Vagina (tissue), 2 donors: ENCODE data around the gene GOLGA6C. TPM values are rescaled to one million over a fixed set of nuclear protein-coding genes. Genes with fewer than 3 reads are reported as not detected.
"Not testable (repeated sequence)": the region's sequence is repeated elsewhere in the genome, so short reads cannot be mapped to it uniquely, and the experiment has no call there.

Experiments
- DNase-seq, 2 donors: peaks; one replicate each; pipeline ENCODE4 v3.0.0-alpha.2; 2017; ENCODE audit errors: extremely low spot score in 2 of 2
- H3K27ac ChIP-seq: fragments of 200-600 bp; sonication (generic); one replicate; pipeline ENCODE4 v1.5.1; 2019
- H3K27me3 ChIP-seq: fragments of 200-600 bp; sonication (generic); one replicate; pipeline ENCODE4 v1.5.1; 2019
- H3K36me3 ChIP-seq, 2 donors: fragments of 200-600 bp; sonication (generic); one replicate each; pipeline ENCODE4 v1.5.1; 2017 to 2019
- H3K4me1 ChIP-seq: fragments of 200-600 bp; sonication (generic); one replicate; pipeline ENCODE4 v1.5.1; 2019
- H3K4me3 ChIP-seq, 2 donors: fragments of 200-600 bp; sonication (generic); 1 replicate in 1 of 2; 2 replicates in 1 of 2; pipeline ENCODE4 v1.5.1; 2016 to 2019
- H3K9me3 ChIP-seq: fragments of 200-600 bp; sonication (generic); one replicate; pipeline ENCODE4 v1.5.1; 2019
- POLR2A ChIP-seq, 2 donors: fragments of 450-650 bp; IDR thresholded peaks; one replicate each; pipeline ENCODE4 v1.6.1; 2017; ENCODE audit warnings: antibody characterized with exemption in 2 of 2, mild to moderate bottlenecking in 2 of 2, moderate library complexity in 2 of 2
- POLR2AphosphoS5 ChIP-seq, 2 donors: sonication (generic); formaldehyde crosslinking; IDR thresholded peaks; one replicate each; pipeline ENCODE4 v1.9.0; 2017; ENCODE audit warnings: antibody characterized with exemption in 2 of 2, mild to moderate bottlenecking in 2 of 2, low read depth in 1 of 2; ENCODE audit not compliant: insufficient read depth in 1 of 2
- intact Hi-C: fragments of 100-400 bp; cut with DNase I; formaldehyde crosslinking; loops from one replicate; pipeline ENCODE4 v1.15.1; 2023
- total RNA-seq: library from RNA; depleted of rRNA; stranded (reverse); fragments of >200 nt; gene quantifications from one replicate; pipeline ENCODE4 v1.2.3, GENCODE V29; 2016
- TF ChIP-seq, protein P1 (sequence below), 3 experiments: fragments of 450-650 bp in 2 of 3; fragments of 200-600 bp in 1 of 3; sonication (generic) in 1 of 3; IDR thresholded peaks; one replicate each; pipeline ENCODE4 v1.5.1; 2017 to 2019; ENCODE audit warnings: antibody characterized with exemption in 3 of 3, mild to moderate bottlenecking in 2 of 3, moderate library complexity in 2 of 3

GOLGA6C gene, protein sequence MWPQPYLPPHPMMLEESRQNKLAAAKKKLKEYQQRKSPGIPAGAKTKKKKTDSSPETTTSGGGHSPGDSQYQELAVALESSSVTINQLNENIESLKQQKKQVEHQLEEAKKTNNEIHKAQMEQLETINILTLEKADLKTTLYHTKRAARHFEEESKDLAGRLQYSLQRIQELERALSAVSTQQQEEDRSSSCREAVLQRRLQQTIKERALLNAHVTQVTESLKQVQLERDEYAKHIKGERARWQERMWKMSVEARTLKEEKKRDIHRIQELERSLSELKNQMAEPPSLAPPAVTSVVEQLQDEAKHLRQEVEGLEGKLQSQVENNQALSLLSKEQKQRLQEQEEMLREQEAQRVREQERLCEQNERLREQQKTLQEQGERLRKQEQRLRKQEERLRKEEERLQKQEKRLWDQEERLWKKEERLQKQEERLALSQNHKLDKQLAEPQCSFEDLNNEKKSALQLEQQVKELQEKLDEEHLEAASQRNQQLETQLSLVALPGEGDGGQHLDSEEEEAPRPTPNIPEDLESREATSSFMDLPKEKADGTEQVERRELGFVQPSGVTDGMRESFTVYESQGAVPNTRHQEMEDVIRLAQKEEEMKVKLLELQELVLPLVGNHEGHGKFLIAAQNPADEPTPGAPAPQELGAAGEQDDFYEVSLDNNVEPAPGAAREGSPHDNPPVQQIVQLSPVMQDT
- total RNA-seq: not detected

DNA sequence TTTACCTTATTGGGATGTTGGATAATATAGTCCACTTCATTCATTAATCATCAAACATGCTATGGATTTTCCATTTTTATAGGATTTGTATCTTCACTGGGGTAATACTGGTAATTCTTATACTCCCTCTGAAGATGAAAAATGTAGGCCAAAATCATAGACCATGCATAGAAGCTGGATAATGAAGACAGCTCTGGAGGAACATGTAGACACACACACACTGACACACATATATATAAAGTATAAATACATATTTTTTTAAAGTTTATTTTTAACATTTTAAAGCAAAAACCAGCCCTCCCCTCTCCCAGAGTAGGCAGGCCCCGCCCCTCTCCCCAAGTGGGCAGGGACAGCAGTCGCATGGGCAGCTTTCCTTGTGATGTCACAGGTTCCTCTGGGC lies at the start of gene GOLGA6C:
Gene GOLGA6C, plus strand, starts transcription at position 301 of the 400 bp plus-strand sequence. CDS start 265 bp downstream, outside the sequence.
- H3K4me1 ChIP-seq, H3K27me3 ChIP-seq, H3K36me3 ChIP-seq, H3K4me3 ChIP-seq, H3K9me3 ChIP-seq, DNase-seq, intact Hi-C loops, H3K27ac ChIP-seq: not testable (repeated sequence)

DNA sequence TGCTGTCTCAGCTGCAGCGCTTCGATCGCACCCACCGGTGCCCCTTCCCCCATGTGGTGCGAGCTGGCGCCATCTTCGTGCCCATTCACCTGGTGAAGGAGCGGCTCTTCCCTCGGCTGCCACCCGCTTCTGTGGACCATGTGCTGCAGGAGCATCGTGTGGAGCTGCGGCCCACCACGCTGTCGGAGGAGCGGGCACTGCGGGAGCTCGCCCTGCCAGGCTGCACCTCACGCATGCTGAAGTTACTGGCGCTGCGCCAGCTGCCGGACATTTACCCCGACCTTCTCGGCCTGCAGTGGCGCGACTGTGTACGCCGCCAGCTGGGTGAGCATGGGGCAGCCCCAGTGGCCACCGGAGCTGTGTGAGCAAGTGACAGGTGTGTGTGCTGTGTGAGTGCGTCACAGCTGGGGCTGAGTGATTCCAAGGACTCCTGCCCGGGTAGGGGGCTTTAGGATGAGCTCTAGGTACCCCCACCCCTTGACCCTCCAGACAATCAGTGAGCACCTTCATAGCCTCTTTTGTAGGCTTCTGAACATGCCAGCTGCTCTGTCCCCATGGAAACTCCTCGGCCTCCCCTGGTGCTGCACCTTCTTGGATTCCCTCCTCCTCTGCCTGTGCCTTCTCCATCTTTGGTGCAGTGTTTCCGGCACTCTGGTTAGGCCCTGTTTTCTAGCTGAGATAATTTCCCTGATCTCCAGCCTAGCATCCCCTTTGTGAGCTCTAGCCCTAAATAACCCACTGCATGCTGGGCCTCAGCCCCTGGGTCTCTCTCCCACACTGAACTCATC lies 49.4 kb upstream of the GOLGA6C start:
- no peak overlapping the region for H3K4me3 ChIP-seq
- no peak overlapping the region for H3K27ac ChIP-seq
- DNase-seq: no peak
- no peaks in the 10 kb centered on the region for H3K27me3 ChIP-seq
- H3K4me1 ChIP-seq: peaks cover 78% of the 10 kb centered on the region
- TF ChIP-seq, protein P1, sequence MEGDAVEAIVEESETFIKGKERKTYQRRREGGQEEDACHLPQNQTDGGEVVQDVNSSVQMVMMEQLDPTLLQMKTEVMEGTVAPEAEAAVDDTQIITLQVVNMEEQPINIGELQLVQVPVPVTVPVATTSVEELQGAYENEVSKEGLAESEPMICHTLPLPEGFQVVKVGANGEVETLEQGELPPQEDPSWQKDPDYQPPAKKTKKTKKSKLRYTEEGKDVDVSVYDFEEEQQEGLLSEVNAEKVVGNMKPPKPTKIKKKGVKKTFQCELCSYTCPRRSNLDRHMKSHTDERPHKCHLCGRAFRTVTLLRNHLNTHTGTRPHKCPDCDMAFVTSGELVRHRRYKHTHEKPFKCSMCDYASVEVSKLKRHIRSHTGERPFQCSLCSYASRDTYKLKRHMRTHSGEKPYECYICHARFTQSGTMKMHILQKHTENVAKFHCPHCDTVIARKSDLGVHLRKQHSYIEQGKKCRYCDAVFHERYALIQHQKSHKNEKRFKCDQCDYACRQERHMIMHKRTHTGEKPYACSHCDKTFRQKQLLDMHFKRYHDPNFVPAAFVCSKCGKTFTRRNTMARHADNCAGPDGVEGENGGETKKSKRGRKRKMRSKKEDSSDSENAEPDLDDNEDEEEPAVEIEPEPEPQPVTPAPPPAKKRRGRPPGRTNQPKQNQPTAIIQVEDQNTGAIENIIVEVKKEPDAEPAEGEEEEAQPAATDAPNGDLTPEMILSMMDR (IDR thresholded peaks at IDR 0.05): no peak
- TF ChIP-seq POLR2AphosphoS5 (IDR thresholded peaks at IDR 0.05; ENCODE audit: insufficient read depth in 1 of 2, low read depth in 1 of 2): no peak
- TF ChIP-seq POLR2A (IDR thresholded peaks at IDR 0.05): no peak
- no peaks in the 10 kb centered on the region for H3K9me3 ChIP-seq
- intact Hi-C loops: loop anchor here (5.0 kb wide), 1 partner anchor 251 kb away; the partner anchor contains the start of gene RPP25
- H3K36me3 ChIP-seq: peaks cover 0 to 74% of the 10 kb centered on the region in 2 donors

DNA sequence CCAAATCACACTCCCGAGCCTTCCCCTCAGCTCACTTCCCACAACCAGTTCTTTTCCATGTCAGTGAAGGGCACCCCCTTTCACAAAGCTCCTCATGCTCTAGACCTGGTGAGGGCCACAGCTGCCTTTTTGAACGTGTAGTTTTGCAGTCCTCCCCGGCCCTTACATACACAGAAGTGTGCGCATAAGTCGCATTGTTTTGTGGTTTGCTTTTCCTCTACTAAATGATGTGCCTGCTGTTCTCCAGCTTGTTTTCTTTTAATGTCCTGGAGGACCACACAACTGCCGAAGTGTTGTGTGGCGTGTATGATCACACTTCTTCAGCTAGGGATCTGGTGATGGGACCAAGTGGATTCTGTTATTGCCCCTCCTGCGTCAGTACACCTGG lies 48.9 kb upstream of the GOLGA6C start:
- no peak for TF ChIP-seq POLR2A (IDR thresholded peaks at IDR 0.05)
- TF ChIP-seq, protein P1 (IDR thresholded peaks at IDR 0.05): no peak
- no peak for TF ChIP-seq POLR2AphosphoS5 (IDR thresholded peaks at IDR 0.05; ENCODE audit: insufficient read depth in 1 of 2, low read depth in 1 of 2)
- no peak overlapping the region for H3K4me3 ChIP-seq
- intact Hi-C loops: loop anchor here (5.0 kb wide), 1 partner anchor 252 kb away; the partner anchor contains the start of gene RPP25
- no peaks in the 10 kb centered on the region for H3K27me3 ChIP-seq
- peaks cover 72% of the 10 kb centered on the region for H3K4me1 ChIP-seq
- H3K27ac ChIP-seq: no peak overlapping the region
- H3K36me3 ChIP-seq: peaks cover 0 to 74% of the 10 kb centered on the region in 2 donors
- no peaks in the 10 kb centered on the region for H3K9me3 ChIP-seq
- DNase-seq: no peak

DNA sequence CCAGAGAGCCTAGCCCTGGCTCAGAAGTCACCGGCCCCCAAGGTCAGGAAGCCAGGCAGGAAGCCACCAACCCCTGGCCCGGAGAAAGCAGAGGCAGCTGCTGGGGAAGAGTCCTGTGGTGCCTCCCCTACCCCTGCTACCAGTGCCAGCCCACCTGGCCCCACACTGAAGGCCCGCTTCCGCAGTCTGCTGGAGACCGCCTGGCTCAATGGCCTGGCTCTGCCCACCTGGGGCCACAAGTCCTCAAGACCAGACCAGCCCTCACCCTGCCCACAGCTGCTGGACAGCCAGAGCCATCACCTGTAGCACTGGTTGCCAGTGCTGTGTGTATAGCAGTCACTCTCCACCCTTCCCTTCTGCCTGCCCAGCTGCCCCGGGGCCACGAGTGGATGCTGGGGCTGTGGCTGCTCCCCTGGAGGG lies 47.3 kb upstream of the GOLGA6C start:
- no peaks in the 10 kb centered on the region for H3K27me3 ChIP-seq
- no peak overlapping the region for H3K4me3 ChIP-seq
- intact Hi-C loops: no loop called here
- DNase-seq: no peak
- H3K36me3 ChIP-seq: peaks cover 0 to 74% of the 10 kb centered on the region in 2 donors
- H3K9me3 ChIP-seq: no peaks in the 10 kb centered on the region
- H3K4me1 ChIP-seq: peaks cover 72% of the 10 kb centered on the region
- TF ChIP-seq, protein P1 (IDR thresholded peaks at IDR 0.05): no peak
- no peak for TF ChIP-seq POLR2A (IDR thresholded peaks at IDR 0.05)
- TF ChIP-seq POLR2AphosphoS5 (IDR thresholded peaks at IDR 0.05; ENCODE audit: insufficient read depth in 1 of 2, low read depth in 1 of 2): no peak
- H3K27ac ChIP-seq: no peak overlapping the region
